ENCODE data around the gene CCDC90B. TPM values are rescaled to one million over a fixed set of nuclear protein-coding genes. Genes with fewer than 3 reads are reported as not detected.

CCDC90B gene
- total RNA-seq, 4 donors from 2014 or later = 20.6 to 34.1 (median 25.2) TPM

DNA sequence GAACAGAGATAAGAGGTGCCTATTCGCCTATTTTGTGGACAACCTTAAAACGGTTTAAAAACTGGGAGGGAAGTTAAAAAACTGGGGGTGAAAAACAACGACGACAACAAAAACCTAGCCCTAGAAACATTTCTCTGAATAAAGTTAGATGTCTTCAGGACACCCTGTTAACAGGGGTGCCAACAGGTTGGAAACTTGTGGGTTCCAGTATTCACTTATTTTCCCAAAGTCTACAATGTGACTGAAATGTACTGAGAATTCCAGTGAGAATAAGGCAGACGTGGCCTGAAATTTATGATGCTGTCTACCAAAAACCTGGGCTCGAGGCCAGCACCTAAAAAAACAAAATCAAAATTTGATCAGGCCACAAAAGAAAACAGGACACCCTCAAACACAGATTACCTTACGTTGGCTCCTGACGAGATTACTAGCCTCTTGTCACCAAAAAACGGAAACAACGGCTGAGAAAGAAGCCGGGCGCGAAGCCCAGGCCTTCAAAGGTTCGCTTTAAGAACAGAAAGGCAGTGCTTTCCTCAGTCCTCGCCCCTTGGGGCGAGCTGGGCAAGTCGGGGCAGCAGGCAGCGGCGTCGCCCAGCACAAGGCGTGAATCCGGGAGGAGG is 906 bp downstream of the CCDC90B start:
- no peak for DNase-seq (ENCODE audit: low spot score in 2 of 2)

GRCh38 chr11:83284501-83285150 is 1.5 kb downstream of the CCDC90B start:
- no peak for DNase-seq (ENCODE audit: low spot score in 2 of 2)
- peak overlapping the region; percentile 97 for H3K27ac ChIP-seq
- TF ChIP-seq EP300 (IDR thresholded peaks at IDR 0.05) (no peak), POLR2AphosphoS5 (IDR thresholded peaks at IDR 0.05) (no peak), POLR2A (IDR thresholded peaks at IDR 0.05) (no peak), CTCF (IDR thresholded peaks at IDR 0.05) (no peak)
- peak overlapping the region; percentile 70 for H3K4me3 ChIP-seq
- peaks cover 36% of the 10 kb centered on the region for H3K4me1 ChIP-seq
- H3K27me3 ChIP-seq = no peaks in the 10 kb centered on the region
- no peaks in the 10 kb centered on the region for H3K9me3 ChIP-seq
- H3K36me3 ChIP-seq = no peaks in the 10 kb centered on the region
- WGBS = 7% methylated on average over 3 of the region's 3 CpGs

More for the DNA sequence above, 906 bp downstream of the CCDC90B start:
- no peaks in the 10 kb centered on the region for H3K9me3 ChIP-seq
- TF ChIP-seq CTCF (IDR thresholded peaks at IDR 0.05) (no peak), EP300 (IDR thresholded peaks at IDR 0.05) (no peak), POLR2A (IDR thresholded peaks at IDR 0.05) (no peak), POLR2AphosphoS5 (IDR thresholded peaks at IDR 0.05) (no peak)
- H3K27ac ChIP-seq = peak overlapping the region; percentile 97
- no peaks in the 10 kb centered on the region for H3K27me3 ChIP-seq
- peak overlapping the region; percentile 70 for H3K4me3 ChIP-seq
- 1% methylated on average over 22 of the region's 22 CpGs for WGBS
- peaks cover 36% of the 10 kb centered on the region for H3K4me1 ChIP-seq
- H3K36me3 ChIP-seq = no peaks in the 10 kb centered on the region

GRCh38 chr11:83282084-83282716 is 4.0 kb downstream of the CCDC90B start:
- no peaks in the 10 kb centered on the region for H3K9me3 ChIP-seq
- peaks cover 36% of the 10 kb centered on the region for H3K4me1 ChIP-seq
- H3K27ac ChIP-seq = no peak overlapping the region

DNA sequence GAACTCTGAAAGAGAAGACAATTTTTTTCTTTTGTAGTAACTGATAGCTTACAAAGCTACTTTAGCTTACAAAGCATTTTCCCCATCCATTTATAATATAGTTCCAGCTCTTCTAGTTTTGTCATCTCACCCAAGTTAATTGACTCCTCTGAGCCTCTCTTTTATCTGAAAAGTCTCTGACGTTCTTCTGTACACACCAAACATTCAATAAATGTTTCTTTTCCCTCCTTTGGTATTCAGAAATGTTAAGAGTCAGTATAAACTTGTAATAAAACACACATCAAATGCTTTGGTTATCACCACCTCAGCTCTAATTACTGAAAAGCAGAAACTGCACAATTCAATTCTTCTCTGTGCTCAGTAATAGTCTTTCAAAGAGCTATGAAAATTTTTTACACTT is 5.9 kb downstream of the CCDC90B start:
- 83% methylated on average over 1 of the region's 1 CpG for whole genome bisulfite sequencing
- no peak for DNase-seq (ENCODE audit: low spot score in 2 of 2)
- Histone ChIP-seq H3K36me3 (peaks cover 34% of the 10 kb centered on the region), H3K27ac (no peak overlapping the region), H3K4me1 (peaks cover 33% of the 10 kb centered on the region), H3K4me3 (no peak overlapping the region), H3K27me3 (no peaks in the 10 kb centered on the region), H3K9me3 (no peaks in the 10 kb centered on the region)
- TF ChIP-seq EP300 (IDR thresholded peaks at IDR 0.05) = no peak
- no peak for TF ChIP-seq POLR2A (IDR thresholded peaks at IDR 0.05)
- no peak for TF ChIP-seq CTCF (IDR thresholded peaks at IDR 0.05)
- no peak for TF ChIP-seq POLR2AphosphoS5 (IDR thresholded peaks at IDR 0.05)

More at GRCh38 chr11:83282084-83282716, 4.0 kb downstream of the CCDC90B start:
- peaks cover 18% of the 10 kb centered on the region for H3K36me3 ChIP-seq
- no peak for DNase-seq (ENCODE audit: low spot score in 2 of 2)
- H3K4me3 ChIP-seq = no peak overlapping the region
- 65% methylated on average over 4 of the region's 4 CpGs for WGBS
- H3K27me3 ChIP-seq = no peaks in the 10 kb centered on the region
- TF ChIP-seq EP300 (IDR thresholded peaks at IDR 0.05) (no peak), CTCF (IDR thresholded peaks at IDR 0.05) (no peak), POLR2AphosphoS5 (IDR thresholded peaks at IDR 0.05) (no peak), POLR2A (IDR thresholded peaks at IDR 0.05) (no peak)

GRCh38 chr11:83278351-83278750 is 7.8 kb downstream of the CCDC90B start:
- no peaks in the 10 kb centered on the region for H3K27me3 ChIP-seq
- no peaks in the 10 kb centered on the region for H3K9me3 ChIP-seq
- H3K27ac ChIP-seq = no peak overlapping the region
- H3K4me3 ChIP-seq = no peak overlapping the region
- no peak for DNase-seq (ENCODE audit: low spot score in 2 of 2)
- H3K36me3 ChIP-seq = peaks cover 36% of the 10 kb centered on the region
- TF ChIP-seq CTCF (IDR thresholded peaks at IDR 0.05) = no peak
- no peak for TF ChIP-seq POLR2A (IDR thresholded peaks at IDR 0.05)
- TF ChIP-seq EP300 (IDR thresholded peaks at IDR 0.05) = no peak
- TF ChIP-seq POLR2AphosphoS5 (IDR thresholded peaks at IDR 0.05) = no peak
- H3K4me1 ChIP-seq = peaks cover 17% of the 10 kb centered on the region
